ENCODE results near the gene SAMD8. TPM values are rescaled to one million over a fixed set of nuclear protein-coding genes. Genes with fewer than 3 reads are reported as not detected.
"Not testable (repeated sequence)": the region's sequence is repeated elsewhere in the genome, so short reads cannot be mapped to it uniquely, and the experiment has no call there.

SAMD8 gene
- total RNA-seq, 2 donors from 2014 or later = 25.2 to 34.2 TPM

- H3K4me3 Mint-ChIP-seq = no peak overlapping the region
- no peaks in the 10 kb centered on the region for H3K27me3 Mint-ChIP-seq
- H3K9me3 ChIP-seq (ENCODE audit: control insufficient read depth, low read length, poor library complexity, severe bottlenecking) = no peaks in the 10 kb centered on the region
- DNase-seq (no peak), ATAC-seq (no peak)
- H3K4me1 Mint-ChIP-seq = peaks cover 13% of the 10 kb centered on the region
- H3K27ac Mint-ChIP-seq = no peak overlapping the region
- peaks cover 3% of the 10 kb centered on the region for H3K36me3 Mint-ChIP-seq (ENCODE audit: low read depth)
These were observed 11.7 kb downstream of the SAMD8 start for GRCh38 chr10:75123088-75123682.

- DNase-seq (no peak), ATAC-seq (no peak)
- Mint-ChIP-seq H3K27me3 (no peaks in the 10 kb centered on the region), H3K36me3 (ENCODE audit: low read depth) (peaks cover 3% of the 10 kb centered on the region), H3K4me1 (peaks cover 22% of the 10 kb centered on the region), H3K4me3 (peak overlapping the region; percentile 67), H3K27ac (peak overlapping the region; percentile 56)
- no peaks in the 10 kb centered on the region for H3K9me3 ChIP-seq (ENCODE audit: control insufficient read depth, low read length, poor library complexity, severe bottlenecking)
These were observed 14.8 kb downstream of the SAMD8 start for GRCh38 chr10:75126277-75126676.

GRCh38 chr10:75127471-75127870, 16.0 kb downstream of the SAMD8 start:
- Mint-ChIP-seq H3K36me3 (ENCODE audit: low read depth) (peaks cover 3% of the 10 kb centered on the region), H3K4me3 (no peak overlapping the region), H3K27ac (no peak overlapping the region), H3K4me1 (peaks cover 19% of the 10 kb centered on the region), H3K27me3 (no peaks in the 10 kb centered on the region)
- DNase-seq = no peak
- H3K9me3 ChIP-seq (ENCODE audit: control insufficient read depth, low read length, poor library complexity, severe bottlenecking) = no peaks in the 10 kb centered on the region
- no peak for ATAC-seq

- Mint-ChIP-seq H3K4me1 (peaks cover 19% of the 10 kb centered on the region), H3K27ac (peak overlapping the region; percentile 91)
- H3K9me3 ChIP-seq (ENCODE audit: control insufficient read depth, low read length, poor library complexity, severe bottlenecking); H3K27me3 Mint-ChIP-seq; H3K4me3 Mint-ChIP-seq; DNase-seq; H3K36me3 Mint-ChIP-seq (ENCODE audit: low read depth): not testable (repeated sequence)
- peak; percentile 70 for ATAC-seq
These were observed 17.5 kb downstream of the SAMD8 start for GRCh38 chr10:75128985-75129384.

GRCh38 chr10:75129537-75129936, 18.1 kb downstream of the SAMD8 start:
- Mint-ChIP-seq H3K4me3 (no peak overlapping the region), H3K27me3 (no peaks in the 10 kb centered on the region), H3K27ac (peak overlapping the region; percentile 91), H3K4me1 (peaks cover 19% of the 10 kb centered on the region), H3K36me3 (ENCODE audit: low read depth) (peaks cover 3% of the 10 kb centered on the region)
- ATAC-seq (peak; percentile 44), DNase-seq (no peak)
- H3K9me3 ChIP-seq (ENCODE audit: control insufficient read depth, low read length, poor library complexity, severe bottlenecking) = no peaks in the 10 kb centered on the region

- not testable (repeated sequence) for H3K9me3 ChIP-seq (ENCODE audit: control insufficient read depth, low read length, poor library complexity, severe bottlenecking); H3K27ac Mint-ChIP-seq; H3K4me3 Mint-ChIP-seq; H3K36me3 Mint-ChIP-seq (ENCODE audit: low read depth); H3K27me3 Mint-ChIP-seq; ATAC-seq; DNase-seq
- peaks cover 31% of the 10 kb centered on the region for H3K4me1 Mint-ChIP-seq
These were observed 22.2 kb downstream of the SAMD8 start for GRCh38 chr10:75133701-75134100.

GRCh38 chr10:75136346-75136745, 24.9 kb downstream of the SAMD8 start:
- DNase-seq (no peak), ATAC-seq (no peak)
- Mint-ChIP-seq H3K27me3 (no peaks in the 10 kb centered on the region), H3K4me1 (peaks cover 26% of the 10 kb centered on the region), H3K36me3 (ENCODE audit: low read depth) (no peaks in the 10 kb centered on the region), H3K27ac (no peak overlapping the region), H3K4me3 (no peak overlapping the region)
- no peaks in the 10 kb centered on the region for H3K9me3 ChIP-seq (ENCODE audit: control insufficient read depth, low read length, poor library complexity, severe bottlenecking)

- Mint-ChIP-seq H3K36me3 (ENCODE audit: low read depth) (no peaks in the 10 kb centered on the region), H3K27me3 (no peaks in the 10 kb centered on the region), H3K4me3 (no peak overlapping the region), H3K27ac (peak overlapping the region; percentile 34), H3K4me1 (peaks cover 30% of the 10 kb centered on the region)
- ATAC-seq (no peak), DNase-seq (no peak)
- no peaks in the 10 kb centered on the region for H3K9me3 ChIP-seq (ENCODE audit: control insufficient read depth, low read length, poor library complexity, severe bottlenecking)
These were observed 26.3 kb downstream of the SAMD8 start for GRCh38 chr10:75137533-75138438.

GRCh38 chr10:75140246-75140645, 28.8 kb downstream of the SAMD8 start:
- Mint-ChIP-seq H3K36me3 (ENCODE audit: low read depth) (no peaks in the 10 kb centered on the region), H3K27me3 (no peaks in the 10 kb centered on the region), H3K27ac (no peak overlapping the region), H3K4me3 (no peak overlapping the region), H3K4me1 (peaks cover 44% of the 10 kb centered on the region)
- H3K9me3 ChIP-seq (ENCODE audit: control insufficient read depth, low read length, poor library complexity, severe bottlenecking) = no peaks in the 10 kb centered on the region
- ATAC-seq (no peak), DNase-seq (no peak)

GRCh38 chr10:75143353-75143752, 31.9 kb downstream of the SAMD8 start:
- DNase-seq (no peak), ATAC-seq (no peak)
- no peak overlapping the region for H3K27ac Mint-ChIP-seq
- no peaks in the 10 kb centered on the region for H3K36me3 Mint-ChIP-seq (ENCODE audit: low read depth)
- H3K4me1 Mint-ChIP-seq = peaks cover 32% of the 10 kb centered on the region
- H3K4me3 Mint-ChIP-seq = no peak overlapping the region
- H3K27me3 Mint-ChIP-seq = no peaks in the 10 kb centered on the region
- H3K9me3 ChIP-seq (ENCODE audit: control insufficient read depth, low read length, poor library complexity, severe bottlenecking) = no peaks in the 10 kb centered on the region

- H3K4me3 Mint-ChIP-seq = no peak overlapping the region
- H3K27ac Mint-ChIP-seq = peak overlapping the region; percentile 32
- H3K27me3 Mint-ChIP-seq = no peaks in the 10 kb centered on the region
- H3K4me1 Mint-ChIP-seq = peaks cover 29% of the 10 kb centered on the region
- ATAC-seq = no peak
- H3K36me3 Mint-ChIP-seq (ENCODE audit: low read depth) = no peaks in the 10 kb centered on the region
- no peaks in the 10 kb centered on the region for H3K9me3 ChIP-seq (ENCODE audit: control insufficient read depth, low read length, poor library complexity, severe bottlenecking)
- DNase-seq = no peak
These were observed 34.1 kb downstream of the SAMD8 start for GRCh38 chr10:75145590-75145989.

GRCh38 chr10:75146780-75147179, 35.3 kb downstream of the SAMD8 start:
- H3K27ac Mint-ChIP-seq = no peak overlapping the region

GRCh38 chr10:75150656-75151055, 39.2 kb downstream of the SAMD8 start:
- Mint-ChIP-seq H3K4me1 (peaks cover 12% of the 10 kb centered on the region), H3K27me3 (no peaks in the 10 kb centered on the region), H3K36me3 (ENCODE audit: low read depth) (peaks cover 7% of the 10 kb centered on the region), H3K4me3 (no peak overlapping the region), H3K27ac (no peak overlapping the region)
- ATAC-seq (no peak), DNase-seq (no peak)
- no peaks in the 10 kb centered on the region for H3K9me3 ChIP-seq (ENCODE audit: control insufficient read depth, low read length, poor library complexity, severe bottlenecking)

More at GRCh38 chr10:75146780-75147179, 35.3 kb downstream of the SAMD8 start:
- no peak for DNase-seq
- Mint-ChIP-seq H3K27me3 (no peaks in the 10 kb centered on the region), H3K4me3 (no peak overlapping the region), H3K4me1 (peaks cover 29% of the 10 kb centered on the region), H3K36me3 (ENCODE audit: low read depth) (no peaks in the 10 kb centered on the region)
- no peaks in the 10 kb centered on the region for H3K9me3 ChIP-seq (ENCODE audit: control insufficient read depth, low read length, poor library complexity, severe bottlenecking)
- ATAC-seq = no peak
